SK-N-SH (cell line): ENCODE data around the gene METTL25B. TPM values are rescaled to one million over a fixed set of nuclear protein-coding genes. Genes with fewer than 3 reads are reported as not detected.

Experiments
- CTCF ChIA-PET: fragments of 300-600, 350-600 bp; formaldehyde crosslinking; extraction: SDS; loops from one replicate; lab custom pipeline; 2021; lab: Yijun Ruan, JAX
- POLR2A ChIA-PET: fragments of 350-600 bp; sonication (Branson Sonifier 250); formaldehyde crosslinking; extraction: SDS; loops from one replicate; lab custom pipeline; 2020; ENCODE audit warnings: antibody characterized with exemption, inconsistent platforms; lab: Yijun Ruan, JAX
- DNase-seq: peaks from one replicate; pipeline ENCODE4 v3.0.0; 2012
- H2AFZ ChIP-seq: fragments of 200-600 bp; sonication (generic); 2 replicates; pipeline ENCODE4 v1.8.1; 2016; ENCODE audit warnings: antibody characterized with exemption, mild to moderate bottlenecking, low read depth
- H3F3A ChIP-seq: fragments of 200-600 bp; sonication (generic); replicated peaks from 2 replicates; pipeline ENCODE3; 2016; ENCODE audit warnings: antibody characterized with exemption, mild to moderate bottlenecking; ENCODE audit not compliant: insufficient read depth
- H3K27ac ChIP-seq, 2 experiments: fragments of 200-500 bp in 1 of 2; fragments of 200-600 bp in 1 of 2; sonication (Bioruptor generic) in 1 of 2; sonication (generic), shearing (Covaris generic) in 1 of 2; 2 replicates each; pipeline versions ENCODE4 v1.5.1 to v1.6.1; 2014 to 2016; ENCODE audit warnings: low read depth in 2 of 2, inconsistent platforms in 1 of 2, low read length in 1 of 2, mild to moderate bottlenecking in 1 of 2, mixed read lengths in 1 of 2
- H3K27me3 ChIP-seq: fragments of 200-600 bp; sonication (generic), shearing (Covaris generic); 2 replicates; pipeline ENCODE4 v1.6.1; 2016; ENCODE audit warnings: mixed run types; ENCODE audit not compliant: insufficient read depth
- H3K36me3 ChIP-seq, 2 experiments: fragments of 200-500 bp in 1 of 2; fragments of 200-600 bp in 1 of 2; sonication (Bioruptor generic) in 1 of 2; sonication (generic) in 1 of 2; replicated peaks in 1 of 2; 2 replicates each; pipeline versions ENCODE3 to v1.5.1; 2014 to 2016; ENCODE audit warnings: low read length in 1 of 2, mild to moderate bottlenecking in 1 of 2; ENCODE audit not compliant: insufficient read depth in 2 of 2, control insufficient read depth in 1 of 2
- H3K4me1 ChIP-seq, 2 experiments: fragments of 200-500 bp in 1 of 2; fragments of 200-600 bp in 1 of 2; sonication (Bioruptor generic) in 1 of 2; sonication (generic), shearing (Covaris generic) in 1 of 2; 2 replicates each; pipeline versions ENCODE4 v1.5.1 to v1.6.1; 2014 to 2016; ENCODE audit warnings: low read depth in 1 of 2, low read length in 1 of 2, mixed run types in 1 of 2; ENCODE audit not compliant: insufficient read depth in 2 of 2, control insufficient read depth in 1 of 2
- H3K4me2 ChIP-seq: fragments of 200-600 bp; sonication (generic), shearing (Covaris generic); 2 replicates; pipeline ENCODE4 v1.6.1; 2017; ENCODE audit warnings: mixed run types
- H3K4me3 ChIP-seq, 2 experiments: fragments of 200-500 bp in 1 of 2; fragments of 200-600 bp in 1 of 2; sonication (Bioruptor generic) in 1 of 2; sonication (generic), shearing (Covaris generic) in 1 of 2; 2 replicates each; pipeline versions ENCODE4 v1.5.1 to v1.8.1; 2014 to 2016; ENCODE audit warnings: low read depth in 2 of 2, inconsistent platforms in 1 of 2, low read length in 1 of 2, mild to moderate bottlenecking in 1 of 2, mixed read lengths in 1 of 2, moderate library complexity in 1 of 2
- H3K79me2 ChIP-seq: fragments of 200-600 bp; sonication (generic); 2 replicates; pipeline ENCODE4 v1.8.1; 2017; ENCODE audit warnings: mild to moderate bottlenecking; ENCODE audit not compliant: insufficient read depth
- H3K9ac ChIP-seq: fragments of 200-600 bp; sonication (generic); 2 replicates; pipeline ENCODE4 v1.6.1; 2017; ENCODE audit warnings: mixed run types
- H3K9me2 ChIP-seq: fragments of 200-600 bp; sonication (generic); 2 replicates; pipeline ENCODE4 v1.6.1; 2017; ENCODE audit warnings: mixed run types
- H3K9me3 ChIP-seq: fragments of 200-600 bp; sonication (generic); 2 replicates; pipeline ENCODE4 v1.6.1; 2017; ENCODE audit warnings: mixed run types, mild to moderate bottlenecking, moderate library complexity
- H4K20me1 ChIP-seq: fragments of 200-600 bp; sonication (generic); 2 replicates; pipeline ENCODE4 v1.6.1; 2017; ENCODE audit warnings: mild to moderate bottlenecking, mixed run types; ENCODE audit not compliant: insufficient read depth
- FOXJ3 ChIP-seq: sonication (generic); formaldehyde crosslinking; IDR thresholded peaks from 2 replicates; pipeline ENCODE4 v1.5.1; 2020; ENCODE audit warnings: mild to moderate bottlenecking, missing genetic modification reagents
- JUND ChIP-seq: IDR thresholded peaks from 2 replicates; pipeline ENCODE4 v1.4.0; 2012
- MEF2A ChIP-seq: IDR thresholded peaks from 2 replicates; pipeline ENCODE4 v1.4.0; 2012; ENCODE audit warnings: low read depth, borderline replicate concordance
- RAD21 ChIP-seq: IDR thresholded peaks from 2 replicates; pipeline ENCODE4 v1.6.1; 2012; ENCODE audit warnings: mild to moderate bottlenecking, low read length
- RFX5 ChIP-seq: IDR thresholded peaks from 2 replicates; pipeline ENCODE4 v1.6.1; 2012; ENCODE audit warnings: mild to moderate bottlenecking, improper control_type of control experiment, low read length
- RXRA ChIP-seq: IDR thresholded peaks from 2 replicates; pipeline ENCODE4 v1.4.0; 2012; ENCODE audit warnings: low read depth, mild to moderate bottlenecking, borderline replicate concordance
- YY1 ChIP-seq: IDR thresholded peaks from 2 replicates; pipeline ENCODE4 v1.4.0; 2012; ENCODE audit warnings: low read depth, mild to moderate bottlenecking
- WGBS: methylation state at CpG from one replicate; pipeline ENCODE4 v1.1.6; 2017; ENCODE audit warnings: low lambda C conversion rate; 5-methylcytosine and 5-hydroxymethylcytosine counted together
- polyA plus RNA-seq, 3 experiments: library from polyadenylated mRNA; depleted of rRNA; stranded (reverse); fragments of >200 nt; gene quantifications; 2 replicates each; pipeline ENCODE4 v1.2.3, GENCODE V29; 2012
- TF ChIP-seq, protein P1 (sequence below): fragments of 200-600 bp; sonication (generic); IDR thresholded peaks from 2 replicates; pipeline ENCODE4 v1.6.1; 2017; ENCODE audit warnings: antibody characterized with exemption, mild to moderate bottlenecking, moderate library complexity
- TF ChIP-seq, protein P2 (sequence below): IDR thresholded peaks from 2 replicates; pipeline ENCODE4 v1.6.1; 2012; ENCODE audit warnings: mild to moderate bottlenecking, low read depth, low read length, moderate library complexity
- TF ChIP-seq, protein P3 (sequence below): IDR thresholded peaks from 2 replicates; pipeline ENCODE4 v1.4.0; 2012; ENCODE audit warnings: low read depth
- TF ChIP-seq, protein P4 (sequence below): fragments of 150-350 bp; IDR thresholded peaks from 2 replicates; pipeline ENCODE4 v1.6.1; 2017; ENCODE audit warnings: antibody characterized with exemption, low read length, low read depth, borderline replicate concordance
- TF ChIP-seq, protein P5 (sequence below): fragments of 150-350 bp; IDR thresholded peaks from 2 replicates; pipeline ENCODE4 v1.6.1; 2016; ENCODE audit warnings: mild to moderate bottlenecking, low read depth, low read length

The METTL25B gene
- polyA plus RNA-seq, 1 of the 3 experiments (the other 2 are of a cell fraction), result 20.1 TPM

DNA sequence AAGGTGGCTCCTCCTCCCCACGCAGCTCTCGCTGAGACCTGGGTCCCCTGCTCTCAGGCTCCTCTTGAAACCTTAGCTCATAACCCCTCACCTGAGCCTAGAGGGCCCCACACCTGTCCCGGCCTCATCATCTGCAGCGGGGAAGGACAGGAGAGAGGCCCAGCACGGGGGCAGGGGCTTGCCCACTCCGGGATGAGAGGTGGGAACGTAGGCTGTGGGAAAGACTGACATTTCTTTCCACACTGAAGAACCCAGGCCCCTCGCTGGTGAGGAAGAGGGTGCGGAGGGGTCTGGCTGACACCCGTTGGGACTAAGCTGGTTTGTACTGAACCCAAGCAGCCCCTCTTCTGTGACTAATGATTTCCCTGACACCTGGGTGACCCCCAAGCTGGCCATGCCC, 37.1 kb upstream of the METTL25B start:
- Histone ChIP-seq H3K79me2 (no peaks in the 10 kb centered on the region), H3K9me3 (no peaks in the 10 kb centered on the region), H3K4me3 (no peak overlapping the region), H3K36me3 (no peaks in the 10 kb centered on the region), H3K27ac (peak overlapping the region in 1 of 2 experiments; percentile 86; a peak in 2 of 4 replicates), H2AFZ (no peak overlapping the region), H3K4me2 (no peak overlapping the region), H4K20me1 (no peaks in the 10 kb centered on the region), H3K9ac (no peak overlapping the region), H3K4me1 (peaks cover 14 to 55% of the 10 kb centered on the region in 2 experiments; a peak in 3 of 4 replicates), H3F3A (peaks cover 11% of the 10 kb centered on the region), H3K9me2 (no peaks in the 10 kb centered on the region), H3K27me3 (no peaks in the 10 kb centered on the region)
- DNase-seq, result no peak
- ChIA-PET POLR2A (interaction anchor here (1.4 to 4.3 kb wide), 4 partner anchors 10 to 38 kb away, joined by 6 to 57 read pairs (median 32); partner anchors contain the start of genes CRABP2, ISG20L2 and METTL25B), CTCF (interaction anchor here (1.2 to 45.5 kb wide), 12 partner anchors 12 to 237 kb away, joined by 4 to 2702 read pairs (median 53); partner anchors contain the start of genes CRABP2, INSRR, ISG20L2 and METTL25B)
- WGBS, result 92% methylated on average over 10 of the region's 10 CpGs
- TF ChIP-seq, protein P1, sequence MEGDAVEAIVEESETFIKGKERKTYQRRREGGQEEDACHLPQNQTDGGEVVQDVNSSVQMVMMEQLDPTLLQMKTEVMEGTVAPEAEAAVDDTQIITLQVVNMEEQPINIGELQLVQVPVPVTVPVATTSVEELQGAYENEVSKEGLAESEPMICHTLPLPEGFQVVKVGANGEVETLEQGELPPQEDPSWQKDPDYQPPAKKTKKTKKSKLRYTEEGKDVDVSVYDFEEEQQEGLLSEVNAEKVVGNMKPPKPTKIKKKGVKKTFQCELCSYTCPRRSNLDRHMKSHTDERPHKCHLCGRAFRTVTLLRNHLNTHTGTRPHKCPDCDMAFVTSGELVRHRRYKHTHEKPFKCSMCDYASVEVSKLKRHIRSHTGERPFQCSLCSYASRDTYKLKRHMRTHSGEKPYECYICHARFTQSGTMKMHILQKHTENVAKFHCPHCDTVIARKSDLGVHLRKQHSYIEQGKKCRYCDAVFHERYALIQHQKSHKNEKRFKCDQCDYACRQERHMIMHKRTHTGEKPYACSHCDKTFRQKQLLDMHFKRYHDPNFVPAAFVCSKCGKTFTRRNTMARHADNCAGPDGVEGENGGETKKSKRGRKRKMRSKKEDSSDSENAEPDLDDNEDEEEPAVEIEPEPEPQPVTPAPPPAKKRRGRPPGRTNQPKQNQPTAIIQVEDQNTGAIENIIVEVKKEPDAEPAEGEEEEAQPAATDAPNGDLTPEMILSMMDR, result no peak
- TF ChIP-seq, protein P2, sequence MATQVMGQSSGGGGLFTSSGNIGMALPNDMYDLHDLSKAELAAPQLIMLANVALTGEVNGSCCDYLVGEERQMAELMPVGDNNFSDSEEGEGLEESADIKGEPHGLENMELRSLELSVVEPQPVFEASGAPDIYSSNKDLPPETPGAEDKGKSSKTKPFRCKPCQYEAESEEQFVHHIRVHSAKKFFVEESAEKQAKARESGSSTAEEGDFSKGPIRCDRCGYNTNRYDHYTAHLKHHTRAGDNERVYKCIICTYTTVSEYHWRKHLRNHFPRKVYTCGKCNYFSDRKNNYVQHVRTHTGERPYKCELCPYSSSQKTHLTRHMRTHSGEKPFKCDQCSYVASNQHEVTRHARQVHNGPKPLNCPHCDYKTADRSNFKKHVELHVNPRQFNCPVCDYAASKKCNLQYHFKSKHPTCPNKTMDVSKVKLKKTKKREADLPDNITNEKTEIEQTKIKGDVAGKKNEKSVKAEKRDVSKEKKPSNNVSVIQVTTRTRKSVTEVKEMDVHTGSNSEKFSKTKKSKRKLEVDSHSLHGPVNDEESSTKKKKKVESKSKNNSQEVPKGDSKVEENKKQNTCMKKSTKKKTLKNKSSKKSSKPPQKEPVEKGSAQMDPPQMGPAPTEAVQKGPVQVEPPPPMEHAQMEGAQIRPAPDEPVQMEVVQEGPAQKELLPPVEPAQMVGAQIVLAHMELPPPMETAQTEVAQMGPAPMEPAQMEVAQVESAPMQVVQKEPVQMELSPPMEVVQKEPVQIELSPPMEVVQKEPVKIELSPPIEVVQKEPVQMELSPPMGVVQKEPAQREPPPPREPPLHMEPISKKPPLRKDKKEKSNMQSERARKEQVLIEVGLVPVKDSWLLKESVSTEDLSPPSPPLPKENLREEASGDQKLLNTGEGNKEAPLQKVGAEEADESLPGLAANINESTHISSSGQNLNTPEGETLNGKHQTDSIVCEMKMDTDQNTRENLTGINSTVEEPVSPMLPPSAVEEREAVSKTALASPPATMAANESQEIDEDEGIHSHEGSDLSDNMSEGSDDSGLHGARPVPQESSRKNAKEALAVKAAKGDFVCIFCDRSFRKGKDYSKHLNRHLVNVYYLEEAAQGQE, result no peak
- TF ChIP-seq MEF2A (no peak), RAD21 (no peak), YY1 (no peak), JUND (no peak), FOXJ3 (CRISPR knock-in tag) (no peak), RFX5 (no peak), RXRA (no peak)
- TF ChIP-seq, protein P3, sequence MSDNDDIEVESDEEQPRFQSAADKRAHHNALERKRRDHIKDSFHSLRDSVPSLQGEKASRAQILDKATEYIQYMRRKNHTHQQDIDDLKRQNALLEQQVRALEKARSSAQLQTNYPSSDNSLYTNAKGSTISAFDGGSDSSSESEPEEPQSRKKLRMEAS, result no peak
- TF ChIP-seq, protein P4, sequence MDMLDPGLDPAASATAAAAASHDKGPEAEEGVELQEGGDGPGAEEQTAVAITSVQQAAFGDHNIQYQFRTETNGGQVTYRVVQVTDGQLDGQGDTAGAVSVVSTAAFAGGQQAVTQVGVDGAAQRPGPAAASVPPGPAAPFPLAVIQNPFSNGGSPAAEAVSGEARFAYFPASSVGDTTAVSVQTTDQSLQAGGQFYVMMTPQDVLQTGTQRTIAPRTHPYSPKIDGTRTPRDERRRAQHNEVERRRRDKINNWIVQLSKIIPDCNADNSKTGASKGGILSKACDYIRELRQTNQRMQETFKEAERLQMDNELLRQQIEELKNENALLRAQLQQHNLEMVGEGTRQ, result no peak
- TF ChIP-seq, protein P5, sequence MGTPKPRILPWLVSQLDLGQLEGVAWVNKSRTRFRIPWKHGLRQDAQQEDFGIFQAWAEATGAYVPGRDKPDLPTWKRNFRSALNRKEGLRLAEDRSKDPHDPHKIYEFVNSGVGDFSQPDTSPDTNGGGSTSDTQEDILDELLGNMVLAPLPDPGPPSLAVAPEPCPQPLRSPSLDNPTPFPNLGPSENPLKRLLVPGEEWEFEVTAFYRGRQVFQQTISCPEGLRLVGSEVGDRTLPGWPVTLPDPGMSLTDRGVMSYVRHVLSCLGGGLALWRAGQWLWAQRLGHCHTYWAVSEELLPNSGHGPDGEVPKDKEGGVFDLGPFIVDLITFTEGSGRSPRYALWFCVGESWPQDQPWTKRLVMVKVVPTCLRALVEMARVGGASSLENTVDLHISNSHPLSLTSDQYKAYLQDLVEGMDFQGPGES, result no peak
